Measurements from ENCODE around the gene MINDY1. TPM values are rescaled to one million over a fixed set of nuclear protein-coding genes. Genes with fewer than 3 reads are reported as not detected.

Gene MINDY1
- total and polyA plus RNA-seq, 2 donors (not counting 3 experiments of a cell fraction or from before 2014, with no cell fraction given), result 12.0 to 15.4 TPM

DNA sequence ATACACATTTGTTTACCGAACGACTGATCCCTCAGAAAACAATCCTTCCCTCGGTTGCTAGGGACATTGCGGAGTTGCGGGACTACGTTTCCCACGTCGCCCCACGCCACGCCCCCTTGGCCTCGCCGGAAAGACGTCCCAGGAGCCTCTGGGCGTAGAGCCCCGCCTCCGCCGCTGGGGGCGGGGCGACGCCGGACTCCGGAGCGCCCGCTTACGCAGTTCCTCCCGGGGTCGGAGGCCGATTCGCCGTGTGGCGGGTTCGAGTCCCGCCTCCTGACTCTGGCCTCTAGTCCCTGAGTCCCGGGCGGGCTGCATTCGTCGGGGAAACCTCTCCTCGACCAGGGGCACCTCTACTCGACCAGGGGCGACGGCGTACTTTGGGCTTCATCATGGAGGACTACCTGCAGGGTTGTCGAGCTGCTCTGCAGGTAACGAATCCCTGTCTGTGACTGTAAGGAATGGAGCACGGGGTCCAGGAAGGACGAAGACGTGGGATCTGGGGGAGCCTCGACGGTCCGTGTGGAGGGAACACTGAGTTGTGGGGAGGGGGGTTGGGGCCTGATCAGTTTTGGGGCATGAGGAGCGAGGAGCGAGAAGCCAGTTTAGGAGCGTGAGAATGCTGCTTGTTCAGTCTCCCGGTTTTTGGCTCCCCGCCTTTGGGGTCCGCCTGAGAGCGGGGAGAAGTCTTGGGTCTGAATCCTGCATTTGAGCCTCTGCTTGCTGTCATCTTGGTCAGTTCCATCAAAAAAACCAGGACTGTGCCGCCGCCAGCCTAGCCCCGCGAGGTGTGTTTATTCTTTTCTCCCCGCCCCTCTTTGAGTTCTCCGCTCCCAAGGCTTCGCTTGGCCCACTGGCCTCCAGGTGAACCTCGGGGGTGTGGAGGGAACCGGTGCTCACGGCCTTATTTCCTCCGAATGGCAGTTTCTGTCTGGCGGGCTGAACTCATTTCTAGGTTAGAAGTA lies 1.8 kb upstream of the MINDY1 start, which contains the start of gene PRUNE1:
Gene PRUNE1, plus strand, starts transcription at position 206 of the 962 bp plus-strand sequence. Its CDS starts 184 bp downstream, at position 390.
- TSS peak; percentile 37 for BruUV-seq (replicated peaks)
- CTCF ChIA-PET, result interaction anchor here (0.7 to 1.5 kb wide), 3 partner anchors 12 to 91 kb away, joined by 3 to 4 read pairs (median 3); no protein-coding TSS in a partner anchor

More for the DNA sequence above, 1.8 kb upstream of the MINDY1 start, which contains the start of gene PRUNE1:
- FAIRE-seq (peak; percentile 87), DNase-seq (ENCODE audit: low read depth, low spot score) (peak; percentile 98)
- Histone ChIP-seq H3K9me1 (replicated peaks; ENCODE audit: control insufficient read depth, extremely low read depth, insufficient read depth, low read length) (no peaks in the 10 kb centered on the region), H3K9ac (replicated peaks; ENCODE audit: extremely low read depth, insufficient read depth, low read length) (peak within 1 kb of the TSS; percentile 58), H3K27me3 (ENCODE audit: control insufficient read depth in 2 of 2, insufficient read depth in 2 of 2, low read length in 2 of 2) (no peaks in the 10 kb centered on the region), H3K4me3 (replicated peaks in 1 of 3; ENCODE audit: insufficient read depth in 1 of 3, low read depth in 1 of 3, low read length in 3 of 3) (peak within 1 kb of the TSS; percentile 7 to 82 (median 52)), H3K79me2 (ENCODE audit: control insufficient read depth, insufficient read depth, low read length) (no peaks in the 10 kb centered on the region), H3K4me1 (ENCODE audit: control insufficient read depth, extremely low read depth, insufficient read depth, low read length) (peaks cover 28% of the 10 kb centered on the region), H4K20me1 (replicated peaks; ENCODE audit: control insufficient read depth, extremely low read depth, insufficient read depth, low read length) (no peaks in the 10 kb centered on the region), H3K27ac (ENCODE audit: insufficient read depth, low read depth, low read length) (peak within 1 kb of the TSS; percentile 88), H3K4me2 (ENCODE audit: insufficient read depth, low read length) (peak within 1 kb of the TSS; percentile 54), H2AFZ (ENCODE audit: low read depth, low read length) (peak within 1 kb of the TSS; percentile 68), H3K9me3 (replicated peaks; ENCODE audit: control insufficient read depth, insufficient read depth, low read length) (no peaks in the 10 kb centered on the region), H3K36me3 (ENCODE audit: control insufficient read depth in 2 of 2, extremely low read depth in 1 of 2, insufficient read depth in 2 of 2, low read length in 2 of 2) (no peaks in the 10 kb centered on the region)
- dilution Hi-C loops (cut with MboI; ENCODE audit: extremely low pct_ligation_motif_present, low sequenced_read_pairs) (no loop called here), intact Hi-C loops (cut with micrococcal nuclease) (loop anchor here (1.0 to 2.0 kb wide), 5 partner anchors 40 to 158 kb away; partner anchors contain the start of genes CDC42SE1, SCNM1 and SETDB1)
- TF ChIP-seq FOS (IDR thresholded peaks at IDR 0.05; ENCODE audit: borderline replicate concordance, insufficient read depth, low read length) (no peak), GATA2 (IDR thresholded peaks at IDR 0.05; ENCODE audit: insufficient read depth, insufficient read length, low read depth, low read length) (no peak), POLR2AphosphoS5 (IDR thresholded peaks at IDR 0.05; ENCODE audit: insufficient read depth, low read depth, low read length) (peak; percentile 36), CTCF (IDR thresholded peaks at IDR 0.05; ENCODE audit: extremely low read depth in 1 of 2, insufficient read depth in 1 of 2, low read depth in 1 of 2, low read length in 2 of 2) (no peak), JUN (IDR thresholded peaks at IDR 0.05; ENCODE audit: borderline replicate concordance, insufficient read depth, insufficient read length, low read depth) (no peak)
- TF ChIP-seq, protein P1, sequence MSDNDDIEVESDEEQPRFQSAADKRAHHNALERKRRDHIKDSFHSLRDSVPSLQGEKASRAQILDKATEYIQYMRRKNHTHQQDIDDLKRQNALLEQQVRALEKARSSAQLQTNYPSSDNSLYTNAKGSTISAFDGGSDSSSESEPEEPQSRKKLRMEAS (IDR thresholded peaks at IDR 0.05; ENCODE audit: insufficient read depth, insufficient read length), result peak; percentile 7
- POLR2A ChIA-PET, result no interaction called here

Measured in endothelial cell of umbilical vein (primary cell).